Measurements from ENCODE around the gene SEPTIN5.

The SEPTIN5 gene

GRCh38 chr22:19714312-19715187 is at the start of gene SEPTIN5:
TSS of gene SEPTIN5 (plus strand) at chr22:19714503. CDS start at chr22:19714589, 86 bp downstream.
- Histone ChIP-seq H3K4me3 (ENCODE audit: low read length) (peak within 1 kb of the TSS; percentile 64), H3K27me3 (replicated peaks; ENCODE audit: control insufficient read depth, insufficient read depth, low read length) (peaks cover 19% of the 10 kb centered on the region), H3K36me3 (ENCODE audit: control insufficient read depth, insufficient read depth, low read length, severe bottlenecking) (no peaks in the 10 kb centered on the region), H3K9ac (ENCODE audit: low read length) (no peak within 1 kb of the TSS), H3K9me3 (ENCODE audit: control insufficient read depth, low read length) (no peaks in the 10 kb centered on the region), H3K4me1 (ENCODE audit: control insufficient read depth, insufficient read depth, low read length) (peaks cover 11% of the 10 kb centered on the region)
- DNase-seq (ENCODE audit: low read depth): peak; percentile 61

DNA sequence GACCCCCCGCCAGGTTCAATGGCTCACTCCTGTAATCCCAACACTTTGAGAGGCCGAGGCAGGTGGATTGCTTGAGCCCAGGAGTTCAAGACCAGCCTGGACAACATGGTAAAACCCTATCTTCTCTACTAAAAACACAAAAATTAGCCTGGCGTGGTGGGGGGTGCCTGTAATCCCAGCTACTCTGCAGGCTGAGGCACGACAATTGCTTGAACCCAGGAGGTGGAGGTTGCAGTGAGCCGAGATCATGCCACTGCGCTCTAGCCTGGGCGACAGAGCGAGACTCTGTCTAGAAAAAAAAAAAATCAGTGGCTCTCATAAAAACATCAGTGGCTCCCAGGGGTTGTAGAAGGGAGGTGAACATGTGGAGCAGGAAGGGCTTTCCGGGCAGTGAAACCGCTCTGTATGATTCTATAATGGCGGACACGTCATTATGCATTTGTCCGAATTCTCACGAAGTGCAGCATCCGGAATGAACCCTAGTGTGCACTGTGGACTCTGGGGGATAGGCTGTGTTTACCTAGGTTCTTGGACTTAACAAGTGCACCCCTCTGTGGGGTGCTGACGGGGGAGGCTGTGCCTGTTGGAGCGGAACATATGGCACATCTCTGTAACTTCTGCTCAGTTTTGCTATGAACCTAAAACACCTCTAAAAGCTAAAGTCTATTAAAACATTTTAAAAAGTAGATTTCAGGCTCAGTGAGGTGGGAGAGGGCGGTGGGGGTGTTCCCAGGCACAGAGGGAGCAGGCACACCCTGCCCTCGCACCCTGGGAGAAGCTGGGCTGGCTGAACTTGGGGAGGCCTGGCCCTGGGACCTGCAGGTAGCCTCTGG is 49.1 kb upstream of the SEPTIN5 start:
- Histone ChIP-seq H3K27me3 (replicated peaks; ENCODE audit: control insufficient read depth, insufficient read depth, low read length) (peaks cover 29% of the 10 kb centered on the region), H3K4me3 (ENCODE audit: low read length) (no peak overlapping the region), H3K9me3 (ENCODE audit: control insufficient read depth, low read length) (no peaks in the 10 kb centered on the region), H3K36me3 (ENCODE audit: control insufficient read depth, insufficient read depth, low read length, severe bottlenecking) (no peaks in the 10 kb centered on the region), H3K9ac (ENCODE audit: low read length) (no peak overlapping the region), H3K4me1 (ENCODE audit: control insufficient read depth, insufficient read depth, low read length) (peaks cover 14% of the 10 kb centered on the region)
- DNase-seq (ENCODE audit: low read depth): no peak

DNA sequence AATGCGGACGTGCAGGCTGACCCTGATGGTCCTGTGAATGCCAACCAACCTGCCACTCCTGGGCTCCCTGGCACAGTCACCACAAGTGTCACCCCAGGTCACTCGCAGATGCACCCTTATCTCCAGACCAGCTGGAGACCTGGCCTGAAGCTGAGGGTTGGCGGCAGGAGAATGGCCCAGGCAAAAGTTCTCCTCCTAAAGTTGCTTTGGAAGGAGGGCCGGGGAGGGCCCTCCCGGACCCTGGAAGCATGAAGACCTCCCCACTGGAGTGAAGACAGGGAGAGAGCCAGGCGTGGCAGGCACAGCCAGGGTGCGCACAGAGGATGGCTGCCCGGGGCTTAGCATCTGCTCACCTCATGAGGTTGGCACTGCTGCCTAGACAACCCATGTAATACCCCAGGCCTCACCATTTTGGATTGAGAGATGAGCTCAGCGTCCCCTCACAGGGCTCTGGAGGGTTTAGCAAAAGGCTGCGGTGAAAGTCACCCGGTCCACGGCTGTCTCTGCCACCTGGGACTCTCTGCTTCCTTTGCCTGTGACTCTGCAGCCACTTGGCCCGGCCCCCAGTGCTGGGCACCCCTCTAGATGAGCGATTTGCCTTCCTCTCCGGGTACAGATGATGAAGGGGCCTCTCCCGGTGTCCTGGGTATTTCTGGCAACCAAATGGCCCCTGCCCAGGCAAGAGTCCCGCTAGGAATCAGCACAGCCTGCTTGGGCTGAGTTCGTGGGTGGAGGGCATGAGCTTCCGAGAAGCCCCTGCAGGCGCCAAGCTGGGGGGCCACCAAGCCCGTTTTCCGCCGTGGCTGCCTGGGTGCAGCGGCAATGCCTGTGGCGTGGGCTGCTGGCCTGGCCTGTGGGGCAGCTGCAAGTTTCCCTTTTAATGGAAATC is 48.3 kb upstream of the SEPTIN5 start:
- H3K9ac ChIP-seq (ENCODE audit: low read length): no peak overlapping the region
- H3K4me3 ChIP-seq (ENCODE audit: low read length): no peak overlapping the region
- H3K27me3 ChIP-seq (replicated peaks; ENCODE audit: control insufficient read depth, insufficient read depth, low read length): peaks cover 30% of the 10 kb centered on the region
- peaks cover 14% of the 10 kb centered on the region for H3K4me1 ChIP-seq (ENCODE audit: control insufficient read depth, insufficient read depth, low read length)
- peaks cover 2% of the 10 kb centered on the region for H3K9me3 ChIP-seq (ENCODE audit: control insufficient read depth, low read length)
- no peak for DNase-seq (ENCODE audit: low read depth)
- H3K36me3 ChIP-seq (ENCODE audit: control insufficient read depth, insufficient read depth, low read length, severe bottlenecking): no peaks in the 10 kb centered on the region

GRCh38 chr22:19666673-19667593 is 47.4 kb upstream of the SEPTIN5 start:
- Histone ChIP-seq H3K9me3 (ENCODE audit: control insufficient read depth, low read length) (peaks cover 10% of the 10 kb centered on the region), H3K4me3 (ENCODE audit: low read length) (no peak overlapping the region), H3K27me3 (replicated peaks; ENCODE audit: control insufficient read depth, insufficient read depth, low read length) (peaks cover 31% of the 10 kb centered on the region), H3K4me1 (ENCODE audit: control insufficient read depth, insufficient read depth, low read length) (peaks cover 14% of the 10 kb centered on the region), H3K9ac (ENCODE audit: low read length) (no peak overlapping the region), H3K36me3 (ENCODE audit: control insufficient read depth, insufficient read depth, low read length, severe bottlenecking) (no peaks in the 10 kb centered on the region)
- DNase-seq (ENCODE audit: low read depth): peak; percentile 75

DNA sequence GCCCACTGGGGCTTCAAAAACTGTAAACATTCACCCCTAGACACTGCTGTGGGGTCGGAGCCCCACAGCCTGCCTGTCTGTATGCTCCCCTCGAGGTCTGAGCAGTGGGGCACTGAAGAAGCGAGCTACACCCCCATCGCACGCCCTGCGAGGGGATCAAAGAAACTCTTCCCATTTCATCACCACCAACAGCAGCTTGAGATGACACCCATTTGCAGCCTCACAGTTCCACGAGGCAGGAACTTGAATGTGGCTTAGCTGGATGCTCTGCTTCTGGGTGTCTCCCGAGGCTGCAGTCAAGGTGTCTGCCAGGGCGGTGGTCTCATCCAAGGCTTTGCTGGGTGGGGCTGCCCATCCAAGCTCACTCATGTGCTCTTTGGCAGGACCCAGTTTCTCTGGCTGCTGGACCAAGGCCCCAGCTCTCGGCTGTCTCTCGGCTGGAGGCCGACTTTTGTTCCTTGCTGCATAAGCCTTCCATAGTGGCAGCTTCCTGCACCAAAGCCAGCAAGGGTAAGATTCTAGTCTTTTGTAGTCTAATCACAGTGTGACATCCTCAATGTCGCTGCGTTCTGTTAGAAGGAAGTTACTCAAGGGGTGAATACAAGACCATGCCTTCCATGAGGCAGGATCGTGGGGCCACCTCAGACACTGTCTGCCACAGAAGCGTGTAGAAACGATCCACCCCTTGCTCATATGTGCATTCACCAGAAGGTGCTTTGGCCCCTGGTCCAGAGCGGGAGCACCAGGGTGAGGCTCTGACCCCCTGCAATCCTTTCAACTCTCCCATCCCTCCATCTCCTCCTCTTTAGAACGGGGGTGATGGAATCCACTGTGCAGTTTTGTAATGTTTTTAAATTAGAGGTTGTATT is 46.2 kb upstream of the SEPTIN5 start:
- H3K9me3 ChIP-seq (ENCODE audit: control insufficient read depth, low read length): peaks cover 13% of the 10 kb centered on the region
- H3K4me1 ChIP-seq (ENCODE audit: control insufficient read depth, insufficient read depth, low read length): peaks cover 14% of the 10 kb centered on the region
- no peak overlapping the region for H3K4me3 ChIP-seq (ENCODE audit: low read length)
- H3K27me3 ChIP-seq (replicated peaks; ENCODE audit: control insufficient read depth, insufficient read depth, low read length): peaks cover 31% of the 10 kb centered on the region
- no peak for DNase-seq (ENCODE audit: low read depth)
- H3K9ac ChIP-seq (ENCODE audit: low read length): no peak overlapping the region
- H3K36me3 ChIP-seq (ENCODE audit: control insufficient read depth, insufficient read depth, low read length, severe bottlenecking): no peaks in the 10 kb centered on the region

GRCh38 chr22:19668748-19669147 is 45.6 kb upstream of the SEPTIN5 start:
- H3K27me3 ChIP-seq (replicated peaks; ENCODE audit: control insufficient read depth, insufficient read depth, low read length): peaks cover 31% of the 10 kb centered on the region
- DNase-seq (ENCODE audit: low read depth): no peak

GRCh38 chr22:19669570-19669969 is 44.7 kb upstream of the SEPTIN5 start:
- H3K9ac ChIP-seq (ENCODE audit: low read length): no peak overlapping the region
- H3K4me3 ChIP-seq (ENCODE audit: low read length): no peak overlapping the region
- peaks cover 13% of the 10 kb centered on the region for H3K9me3 ChIP-seq (ENCODE audit: control insufficient read depth, low read length)
- H3K36me3 ChIP-seq (ENCODE audit: control insufficient read depth, insufficient read depth, low read length, severe bottlenecking): no peaks in the 10 kb centered on the region
- no peak for DNase-seq (ENCODE audit: low read depth)
- H3K4me1 ChIP-seq (ENCODE audit: control insufficient read depth, insufficient read depth, low read length): no peaks in the 10 kb centered on the region
- H3K27me3 ChIP-seq (replicated peaks; ENCODE audit: control insufficient read depth, insufficient read depth, low read length): peaks cover 36% of the 10 kb centered on the region

More at GRCh38 chr22:19668748-19669147, 45.6 kb upstream of the SEPTIN5 start:
- no peak overlapping the region for H3K9ac ChIP-seq (ENCODE audit: low read length)
- peaks cover 13% of the 10 kb centered on the region for H3K9me3 ChIP-seq (ENCODE audit: control insufficient read depth, low read length)
- no peaks in the 10 kb centered on the region for H3K36me3 ChIP-seq (ENCODE audit: control insufficient read depth, insufficient read depth, low read length, severe bottlenecking)
- no peak overlapping the region for H3K4me3 ChIP-seq (ENCODE audit: low read length)
- H3K4me1 ChIP-seq (ENCODE audit: control insufficient read depth, insufficient read depth, low read length): peaks cover 7% of the 10 kb centered on the region

DNA sequence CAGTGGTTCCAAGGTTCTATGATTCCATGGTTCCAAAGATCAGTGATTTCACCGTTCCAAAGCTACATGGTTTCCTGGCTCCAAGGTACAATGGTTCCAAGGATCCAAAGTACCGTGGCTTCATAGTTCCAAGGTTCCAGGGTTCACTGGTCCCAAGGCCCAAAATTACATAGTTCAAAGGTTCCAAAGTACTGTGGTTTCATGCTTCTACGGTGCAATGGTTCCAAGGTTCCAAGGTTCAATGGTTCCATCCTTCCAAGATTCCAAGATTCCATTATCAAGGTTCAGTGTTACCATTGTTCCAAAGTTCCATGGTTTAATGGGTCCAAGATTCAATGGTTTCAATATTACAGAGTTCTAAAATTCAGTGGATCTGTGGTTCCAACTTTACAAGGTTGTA is 43.0 kb upstream of the SEPTIN5 start:
- Histone ChIP-seq H3K4me1 (ENCODE audit: control insufficient read depth, insufficient read depth, low read length) (no peaks in the 10 kb centered on the region), H3K9me3 (ENCODE audit: control insufficient read depth, low read length) (peaks cover 13% of the 10 kb centered on the region), H3K4me3 (ENCODE audit: low read length) (no peak overlapping the region), H3K27me3 (replicated peaks; ENCODE audit: control insufficient read depth, insufficient read depth, low read length) (peaks cover 46% of the 10 kb centered on the region), H3K36me3 (ENCODE audit: control insufficient read depth, insufficient read depth, low read length, severe bottlenecking) (no peaks in the 10 kb centered on the region), H3K9ac (ENCODE audit: low read length) (no peak overlapping the region)
- no peak for DNase-seq (ENCODE audit: low read depth)

GRCh38 chr22:19672054-19672776 is 42.1 kb upstream of the SEPTIN5 start:
- Histone ChIP-seq H3K4me3 (ENCODE audit: low read length) (no peak overlapping the region), H3K4me1 (ENCODE audit: control insufficient read depth, insufficient read depth, low read length) (no peaks in the 10 kb centered on the region), H3K9ac (ENCODE audit: low read length) (no peak overlapping the region), H3K36me3 (ENCODE audit: control insufficient read depth, insufficient read depth, low read length, severe bottlenecking) (no peaks in the 10 kb centered on the region), H3K27me3 (replicated peaks; ENCODE audit: control insufficient read depth, insufficient read depth, low read length) (peaks cover 37% of the 10 kb centered on the region), H3K9me3 (ENCODE audit: control insufficient read depth, low read length) (peaks cover 13% of the 10 kb centered on the region)
- no peak for DNase-seq (ENCODE audit: low read depth)
